Astrocyte (in vitro differentiated cells and primary cell): Measurements from ENCODE around the gene CRYBA2.

Source experiments
- EZH2 ChIP-seq: IDR thresholded peaks from 2 replicates; pipeline ENCODE4 v1.6.1; 2012; ENCODE audit warnings: mild to moderate bottlenecking, low read length, inconsistent platforms; ENCODE audit not compliant: insufficient read depth
- TF ChIP-seq, protein P1 (sequence below): IDR thresholded peaks from 2 replicates; pipeline ENCODE4 v1.5.1; 2011; ENCODE audit warnings: low read depth, mild to moderate bottlenecking, inconsistent platforms, low read length, moderate library complexity; ENCODE audit not compliant: insufficient read depth

DNA sequence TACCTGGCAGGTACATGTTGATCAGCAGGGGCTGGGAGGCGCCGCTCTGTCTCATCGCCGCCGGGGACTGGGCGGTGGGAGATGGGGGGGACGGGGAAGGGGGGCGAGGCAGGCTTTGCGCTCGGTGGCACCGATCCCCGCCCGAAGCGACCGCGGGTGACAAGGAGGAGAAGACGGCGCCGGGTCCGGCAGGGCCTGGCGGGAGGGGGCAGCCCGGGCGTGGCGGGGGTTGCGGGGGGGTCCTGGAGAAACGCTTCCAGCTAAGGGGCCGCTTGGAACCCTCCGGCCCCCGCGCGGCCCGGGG, 8.2 kb downstream of the CRYBA2 start, which contains the start of gene FEV:
- TF ChIP-seq, protein P1, sequence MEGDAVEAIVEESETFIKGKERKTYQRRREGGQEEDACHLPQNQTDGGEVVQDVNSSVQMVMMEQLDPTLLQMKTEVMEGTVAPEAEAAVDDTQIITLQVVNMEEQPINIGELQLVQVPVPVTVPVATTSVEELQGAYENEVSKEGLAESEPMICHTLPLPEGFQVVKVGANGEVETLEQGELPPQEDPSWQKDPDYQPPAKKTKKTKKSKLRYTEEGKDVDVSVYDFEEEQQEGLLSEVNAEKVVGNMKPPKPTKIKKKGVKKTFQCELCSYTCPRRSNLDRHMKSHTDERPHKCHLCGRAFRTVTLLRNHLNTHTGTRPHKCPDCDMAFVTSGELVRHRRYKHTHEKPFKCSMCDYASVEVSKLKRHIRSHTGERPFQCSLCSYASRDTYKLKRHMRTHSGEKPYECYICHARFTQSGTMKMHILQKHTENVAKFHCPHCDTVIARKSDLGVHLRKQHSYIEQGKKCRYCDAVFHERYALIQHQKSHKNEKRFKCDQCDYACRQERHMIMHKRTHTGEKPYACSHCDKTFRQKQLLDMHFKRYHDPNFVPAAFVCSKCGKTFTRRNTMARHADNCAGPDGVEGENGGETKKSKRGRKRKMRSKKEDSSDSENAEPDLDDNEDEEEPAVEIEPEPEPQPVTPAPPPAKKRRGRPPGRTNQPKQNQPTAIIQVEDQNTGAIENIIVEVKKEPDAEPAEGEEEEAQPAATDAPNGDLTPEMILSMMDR, result no peak
- no peak for TF ChIP-seq EZH2
